Keratinocyte (primary cell): ENCODE results near the gene DVL1.

ENCODE experiments used
- CTCF ChIP-seq, 3 experiments: IDR thresholded peaks in 1 of 3; conservative IDR thresholded peaks in 1 of 3; optimal IDR thresholded peaks in 1 of 3; 2 replicates in 2 of 3; 3 replicates in 1 of 3; pipeline versions ENCODE3 to v1.5.1; 2011; ENCODE audit warnings: low read length in 3 of 3, mild to moderate bottlenecking in 3 of 3, moderate library complexity in 2 of 3, control low read depth in 1 of 3, inconsistent platforms in 1 of 3; ENCODE audit not compliant: insufficient read depth in 2 of 3; ENCODE audit errors: extremely low read depth in 1 of 3
- EZH2 ChIP-seq: IDR thresholded peaks from one replicate; pipeline ENCODE4 v1.6.1; 2012; ENCODE audit warnings: inconsistent platforms, mild to moderate bottlenecking, low read length, moderate library complexity

- TF ChIP-seq CTCF (optimal IDR thresholded peaks at IDR 0.05 in 1 of 3, IDR thresholded peaks at IDR 0.05 in 1 of 3, conservative IDR thresholded peaks at IDR 0.05 in 1 of 3; ENCODE audit: extremely low read depth in 1 of 3, insufficient read depth in 2 of 3, low read length in 3 of 3) (no peak), EZH2 (no peak)
Observed at GRCh38 chr1:1336446-1336845, 12.8 kb downstream of the DVL1 start.
